ENCODE results near the gene OTOGL. TPM values are rescaled to one million over a fixed set of nuclear protein-coding genes. Genes with fewer than 3 reads are reported as not detected.

OTOGL gene
- total and polyA plus RNA-seq, 12 donors, result 0.04 to 0.52 (median 0.13) TPM; not detected in 1

- no peak overlapping the region for H3K4me3 ChIP-seq
- H3K36me3 ChIP-seq (replicated peaks in 1 of 2), result no peaks in the 10 kb centered on the region
- no peaks in the 10 kb centered on the region for H3K27me3 ChIP-seq
- H3K9me3 ChIP-seq (replicated peaks in 1 of 3), result no peaks in the 10 kb centered on the region
- H3K27ac ChIP-seq, result no peak overlapping the region
- no peaks in the 10 kb centered on the region for H3K4me1 ChIP-seq (replicated peaks in 1 of 2)
- TF ChIP-seq POLR2A (IDR thresholded peaks at IDR 0.05), result no peak
- TF ChIP-seq, protein P1, sequence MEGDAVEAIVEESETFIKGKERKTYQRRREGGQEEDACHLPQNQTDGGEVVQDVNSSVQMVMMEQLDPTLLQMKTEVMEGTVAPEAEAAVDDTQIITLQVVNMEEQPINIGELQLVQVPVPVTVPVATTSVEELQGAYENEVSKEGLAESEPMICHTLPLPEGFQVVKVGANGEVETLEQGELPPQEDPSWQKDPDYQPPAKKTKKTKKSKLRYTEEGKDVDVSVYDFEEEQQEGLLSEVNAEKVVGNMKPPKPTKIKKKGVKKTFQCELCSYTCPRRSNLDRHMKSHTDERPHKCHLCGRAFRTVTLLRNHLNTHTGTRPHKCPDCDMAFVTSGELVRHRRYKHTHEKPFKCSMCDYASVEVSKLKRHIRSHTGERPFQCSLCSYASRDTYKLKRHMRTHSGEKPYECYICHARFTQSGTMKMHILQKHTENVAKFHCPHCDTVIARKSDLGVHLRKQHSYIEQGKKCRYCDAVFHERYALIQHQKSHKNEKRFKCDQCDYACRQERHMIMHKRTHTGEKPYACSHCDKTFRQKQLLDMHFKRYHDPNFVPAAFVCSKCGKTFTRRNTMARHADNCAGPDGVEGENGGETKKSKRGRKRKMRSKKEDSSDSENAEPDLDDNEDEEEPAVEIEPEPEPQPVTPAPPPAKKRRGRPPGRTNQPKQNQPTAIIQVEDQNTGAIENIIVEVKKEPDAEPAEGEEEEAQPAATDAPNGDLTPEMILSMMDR (IDR thresholded peaks at IDR 0.05), result no peak
- WGBS, 4 donors, result 30 to 41% (median 35%) methylated on average over 3 of the region's 3 CpGs
- intact Hi-C loops (cut with DNase I), result no loop called here
- DNase-seq, result no peak
These were observed 213.9 kb downstream of the OTOGL start for GRCh38 chr12:80313209-80313608.

DNA sequence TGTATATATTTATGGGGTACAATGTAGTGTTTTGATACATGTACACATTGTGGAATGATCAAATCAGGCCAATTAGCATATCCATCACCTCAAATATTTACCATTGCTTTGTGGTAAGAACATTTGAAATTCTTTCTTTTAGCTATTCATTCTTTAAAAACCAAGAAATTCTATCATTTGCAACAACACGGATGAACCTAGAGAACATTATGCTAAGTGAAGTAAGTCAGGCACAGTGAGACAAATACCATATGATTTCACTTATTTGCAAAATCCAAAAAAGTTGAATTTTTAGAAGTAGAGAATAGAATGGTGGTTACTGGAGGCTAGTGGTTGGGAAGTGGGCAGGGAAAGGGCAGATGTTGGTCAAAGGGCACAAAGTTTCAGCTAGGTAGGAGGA, 215.4 kb downstream of the OTOGL start:
- DNase-seq, result no peak
- WGBS, 4 donors, result 83 to 95% (median 88%) methylated on average over 1 of the region's 1 CpG
- intact Hi-C loops (cut with DNase I), result no loop called here
- Histone ChIP-seq H3K4me1 (replicated peaks in 1 of 2) (no peaks in the 10 kb centered on the region), H3K9me3 (replicated peaks in 1 of 3) (no peaks in the 10 kb centered on the region), H3K27ac (no peak overlapping the region), H3K36me3 (replicated peaks in 1 of 2) (no peaks in the 10 kb centered on the region), H3K4me3 (no peak overlapping the region), H3K27me3 (no peaks in the 10 kb centered on the region)
- TF ChIP-seq, protein P1 (IDR thresholded peaks at IDR 0.05), result no peak
- TF ChIP-seq POLR2A (IDR thresholded peaks at IDR 0.05), result no peak

DNA sequence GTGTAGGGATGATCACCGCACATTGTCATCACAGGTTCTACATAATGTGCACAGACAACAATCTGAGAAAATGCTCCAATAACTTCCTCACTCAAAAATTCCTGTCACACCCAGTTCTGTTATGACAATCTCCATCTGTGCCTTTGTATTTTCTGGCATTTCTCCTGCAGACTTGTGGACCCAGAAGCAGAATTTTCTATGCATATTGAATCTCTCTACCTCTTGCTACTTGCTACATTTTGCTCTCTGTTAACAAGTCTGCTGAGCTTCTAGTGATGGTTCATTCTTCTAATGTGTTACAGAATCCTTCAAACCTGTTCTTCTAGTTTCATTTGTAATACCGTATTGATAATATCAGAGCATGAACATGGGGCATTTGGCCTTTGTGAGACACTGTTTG, 216.9 kb downstream of the OTOGL start:
- no peak overlapping the region for H3K4me3 ChIP-seq
- H3K27ac ChIP-seq, result no peak overlapping the region
- H3K9me3 ChIP-seq (replicated peaks in 1 of 3), result no peaks in the 10 kb centered on the region
- intact Hi-C loops (cut with DNase I), result no loop called here
- H3K36me3 ChIP-seq (replicated peaks in 1 of 2), result no peaks in the 10 kb centered on the region
- no peaks in the 10 kb centered on the region for H3K27me3 ChIP-seq
- WGBS, 4 donors, result 59 to 72% (median 64%) methylated on average over 2 of the region's 2 CpGs
- H3K4me1 ChIP-seq (replicated peaks in 1 of 2), result no peaks in the 10 kb centered on the region
- DNase-seq, result no peak
- TF ChIP-seq POLR2A (IDR thresholded peaks at IDR 0.05), result no peak
- TF ChIP-seq, protein P1 (IDR thresholded peaks at IDR 0.05), result no peak

DNA sequence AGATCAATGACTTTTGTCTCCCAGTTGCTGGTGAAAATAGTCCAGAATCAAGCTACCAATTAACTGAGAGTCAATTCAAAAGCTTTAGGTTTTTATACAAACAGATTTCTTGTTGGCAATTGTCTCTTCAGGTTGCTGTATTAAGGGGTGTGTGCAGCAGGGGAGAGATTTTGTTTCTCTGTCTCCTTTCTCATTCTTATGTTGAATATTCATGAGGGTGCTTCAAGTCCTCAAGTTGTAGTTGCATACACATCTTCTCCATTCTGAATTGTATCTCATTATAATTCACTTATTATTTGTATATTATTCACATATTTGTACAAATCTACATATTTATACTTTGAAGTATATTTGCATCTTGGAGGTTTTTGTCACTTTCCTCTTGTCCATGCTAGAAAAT, 218.0 kb downstream of the OTOGL start:
- TF ChIP-seq, protein P1 (IDR thresholded peaks at IDR 0.05), result no peak
- no peak for TF ChIP-seq POLR2A (IDR thresholded peaks at IDR 0.05)
- no peak overlapping the region for H3K4me3 ChIP-seq
- DNase-seq, result no peak
- intact Hi-C loops (cut with DNase I), result no loop called here
- no peak overlapping the region for H3K27ac ChIP-seq
- no peaks in the 10 kb centered on the region for H3K4me1 ChIP-seq (replicated peaks in 1 of 2)
- no peaks in the 10 kb centered on the region for H3K27me3 ChIP-seq
- H3K36me3 ChIP-seq (replicated peaks in 1 of 2), result no peaks in the 10 kb centered on the region
- no peaks in the 10 kb centered on the region for H3K9me3 ChIP-seq (replicated peaks in 1 of 3)

All from adrenal gland (tissue), 12 donors.